SK-N-SH (cell line): ENCODE measurements around the gene PSMC3IP. TPM values are rescaled to one million over a fixed set of nuclear protein-coding genes. Genes with fewer than 3 reads are reported as not detected.

Source experiments
- CTCF ChIA-PET: fragments of 300-600, 350-600 bp; formaldehyde crosslinking; extraction: SDS; loops from one replicate; lab custom pipeline; 2021; lab: Yijun Ruan, JAX
- POLR2A ChIA-PET: fragments of 350-600 bp; sonication (Branson Sonifier 250); formaldehyde crosslinking; extraction: SDS; loops from one replicate; lab custom pipeline; 2020; ENCODE audit warnings: antibody characterized with exemption, inconsistent platforms; lab: Yijun Ruan, JAX
- DNase-seq: peaks from one replicate; pipeline ENCODE4 v3.0.0; 2012
- H2AFZ ChIP-seq: fragments of 200-600 bp; sonication (generic); 2 replicates; pipeline ENCODE4 v1.8.1; 2016; ENCODE audit warnings: antibody characterized with exemption, mild to moderate bottlenecking, low read depth
- H3F3A ChIP-seq: fragments of 200-600 bp; sonication (generic); replicated peaks from 2 replicates; pipeline ENCODE3; 2016; ENCODE audit warnings: antibody characterized with exemption, mild to moderate bottlenecking; ENCODE audit not compliant: insufficient read depth
- H3K27ac ChIP-seq, 2 experiments: fragments of 200-500 bp in 1 of 2; fragments of 200-600 bp in 1 of 2; sonication (Bioruptor generic) in 1 of 2; sonication (generic), shearing (Covaris generic) in 1 of 2; 2 replicates each; pipeline versions ENCODE4 v1.5.1 to v1.6.1; 2014 to 2016; ENCODE audit warnings: low read depth in 2 of 2, inconsistent platforms in 1 of 2, low read length in 1 of 2, mild to moderate bottlenecking in 1 of 2, mixed read lengths in 1 of 2
- H3K27me3 ChIP-seq: fragments of 200-600 bp; sonication (generic), shearing (Covaris generic); 2 replicates; pipeline ENCODE4 v1.6.1; 2016; ENCODE audit warnings: mixed run types; ENCODE audit not compliant: insufficient read depth
- H3K36me3 ChIP-seq, 2 experiments: fragments of 200-500 bp in 1 of 2; fragments of 200-600 bp in 1 of 2; sonication (Bioruptor generic) in 1 of 2; sonication (generic) in 1 of 2; replicated peaks in 1 of 2; 2 replicates each; pipeline versions ENCODE3 to v1.5.1; 2014 to 2016; ENCODE audit warnings: low read length in 1 of 2, mild to moderate bottlenecking in 1 of 2; ENCODE audit not compliant: insufficient read depth in 2 of 2, control insufficient read depth in 1 of 2
- H3K4me1 ChIP-seq, 2 experiments: fragments of 200-500 bp in 1 of 2; fragments of 200-600 bp in 1 of 2; sonication (Bioruptor generic) in 1 of 2; sonication (generic), shearing (Covaris generic) in 1 of 2; 2 replicates each; pipeline versions ENCODE4 v1.5.1 to v1.6.1; 2014 to 2016; ENCODE audit warnings: low read depth in 1 of 2, low read length in 1 of 2, mixed run types in 1 of 2; ENCODE audit not compliant: insufficient read depth in 2 of 2, control insufficient read depth in 1 of 2
- H3K4me2 ChIP-seq: fragments of 200-600 bp; sonication (generic), shearing (Covaris generic); 2 replicates; pipeline ENCODE4 v1.6.1; 2017; ENCODE audit warnings: mixed run types
- H3K4me3 ChIP-seq, 2 experiments: fragments of 200-500 bp in 1 of 2; fragments of 200-600 bp in 1 of 2; sonication (Bioruptor generic) in 1 of 2; sonication (generic), shearing (Covaris generic) in 1 of 2; 2 replicates each; pipeline versions ENCODE4 v1.5.1 to v1.8.1; 2014 to 2016; ENCODE audit warnings: low read depth in 2 of 2, inconsistent platforms in 1 of 2, low read length in 1 of 2, mild to moderate bottlenecking in 1 of 2, mixed read lengths in 1 of 2, moderate library complexity in 1 of 2
- H3K79me2 ChIP-seq: fragments of 200-600 bp; sonication (generic); 2 replicates; pipeline ENCODE4 v1.8.1; 2017; ENCODE audit warnings: mild to moderate bottlenecking; ENCODE audit not compliant: insufficient read depth
- H3K9ac ChIP-seq: fragments of 200-600 bp; sonication (generic); 2 replicates; pipeline ENCODE4 v1.6.1; 2017; ENCODE audit warnings: mixed run types
- H3K9me2 ChIP-seq: fragments of 200-600 bp; sonication (generic); 2 replicates; pipeline ENCODE4 v1.6.1; 2017; ENCODE audit warnings: mixed run types
- H3K9me3 ChIP-seq: fragments of 200-600 bp; sonication (generic); 2 replicates; pipeline ENCODE4 v1.6.1; 2017; ENCODE audit warnings: mixed run types, mild to moderate bottlenecking, moderate library complexity
- H4K20me1 ChIP-seq: fragments of 200-600 bp; sonication (generic); 2 replicates; pipeline ENCODE4 v1.6.1; 2017; ENCODE audit warnings: mild to moderate bottlenecking, mixed run types; ENCODE audit not compliant: insufficient read depth
- EP300 ChIP-seq, 2 experiments: IDR thresholded peaks; 2 replicates each; pipeline versions ENCODE4 v1.4.0 to v1.6.1; 2012; ENCODE audit warnings: borderline replicate concordance in 1 of 2, low read depth in 1 of 2, low read length in 1 of 2
- EZH2phosphoT487 ChIP-seq: fragments of 200-600 bp; sonication (generic); IDR thresholded peaks from 2 replicates; pipeline ENCODE4 v1.6.1; 2017; ENCODE audit warnings: low read depth, mixed run types, mild to moderate bottlenecking, antibody characterized with exemption, moderate library complexity, borderline replicate concordance
- FOSL2 ChIP-seq: IDR thresholded peaks from 2 replicates; pipeline ENCODE4 v1.4.0; 2012; ENCODE audit warnings: low read depth, mild to moderate bottlenecking, moderate library complexity, borderline replicate concordance
- FOXJ3 ChIP-seq: sonication (generic); formaldehyde crosslinking; IDR thresholded peaks from 2 replicates; pipeline ENCODE4 v1.5.1; 2020; ENCODE audit warnings: mild to moderate bottlenecking, missing genetic modification reagents
- GABPA ChIP-seq: IDR thresholded peaks from 2 replicates; pipeline ENCODE4 v1.4.0; 2012; ENCODE audit warnings: low read depth, mild to moderate bottlenecking
- GATA2 ChIP-seq: sonication (generic); formaldehyde crosslinking; IDR thresholded peaks from 2 replicates; pipeline ENCODE4 v1.5.0; 2020; ENCODE audit warnings: mild to moderate bottlenecking, missing genetic modification reagents
- IRF3 ChIP-seq: fragments of 150-350 bp; IDR thresholded peaks from 2 replicates; pipeline ENCODE4 v1.6.1; 2016; ENCODE audit warnings: mild to moderate bottlenecking, low read depth, low read length
- JUND ChIP-seq: IDR thresholded peaks from 2 replicates; pipeline ENCODE4 v1.4.0; 2012
- MEF2A ChIP-seq: IDR thresholded peaks from 2 replicates; pipeline ENCODE4 v1.4.0; 2012; ENCODE audit warnings: low read depth, borderline replicate concordance
- NRF1 ChIP-seq: IDR thresholded peaks from 2 replicates; pipeline ENCODE4 v1.6.1; 2012; ENCODE audit warnings: low read depth, mild to moderate bottlenecking, low read length
- RAD21 ChIP-seq: IDR thresholded peaks from 2 replicates; pipeline ENCODE4 v1.6.1; 2012; ENCODE audit warnings: mild to moderate bottlenecking, low read length
- RXRA ChIP-seq: IDR thresholded peaks from 2 replicates; pipeline ENCODE4 v1.4.0; 2012; ENCODE audit warnings: low read depth, mild to moderate bottlenecking, borderline replicate concordance
- TAF1 ChIP-seq: IDR thresholded peaks from 2 replicates; pipeline ENCODE4 v1.6.1; 2012; ENCODE audit warnings: low read depth, mild to moderate bottlenecking, low read length, moderate library complexity, borderline replicate concordance
- TCF12 ChIP-seq: IDR thresholded peaks from 2 replicates; pipeline ENCODE4 v1.4.0; 2012
- WGBS: methylation state at CpG from one replicate; pipeline ENCODE4 v1.1.6; 2017; ENCODE audit warnings: low lambda C conversion rate; 5-methylcytosine and 5-hydroxymethylcytosine counted together
- polyA plus RNA-seq, 3 experiments: library from polyadenylated mRNA; depleted of rRNA; stranded (reverse); fragments of >200 nt; gene quantifications; 2 replicates each; pipeline ENCODE4 v1.2.3, GENCODE V29; 2012
- TF ChIP-seq, protein P1 (sequence below): fragments of 200-600 bp; sonication (generic); IDR thresholded peaks from 2 replicates; pipeline ENCODE4 v1.6.1; 2017; ENCODE audit warnings: antibody characterized with exemption, mild to moderate bottlenecking, moderate library complexity
- TF ChIP-seq, protein P2 (sequence below): IDR thresholded peaks from 2 replicates; pipeline ENCODE4 v1.4.0; 2012; ENCODE audit warnings: low read depth

Gene PSMC3IP
- polyA plus RNA-seq, 1 of the 3 experiments (the other 2 are of a cell fraction), result 17.3 TPM

GRCh38 chr17:42573095-42573494 lies 4.4 kb downstream of the PSMC3IP start:
- Histone ChIP-seq H3K4me2 (no peak overlapping the region), H3K4me3 (no peak overlapping the region), H3K27me3 (no peaks in the 10 kb centered on the region), H3K4me1 (peaks cover 6 to 8% of the 10 kb centered on the region in 2 experiments; a peak in 2 of 4 replicates), H3K27ac (no peak overlapping the region), H3K9ac (no peak overlapping the region), H3K79me2 (peaks cover 75% of the 10 kb centered on the region), H2AFZ (no peak overlapping the region), H3F3A (peaks cover 52% of the 10 kb centered on the region), H3K9me3 (no peaks in the 10 kb centered on the region), H4K20me1 (no peaks in the 10 kb centered on the region), H3K9me2 (no peaks in the 10 kb centered on the region), H3K36me3 (peaks cover 53 to 61% of the 10 kb centered on the region in 2 experiments)
- ChIA-PET CTCF (interaction anchor here (0.7 to 8.3 kb wide), 3 partner anchors 41 to 247 kb away, joined by 3 to 221 read pairs (median 4); partner anchors contain the start of genes CCR10 and PLEKHH3), POLR2A (no interaction called here)
- WGBS, result 77% methylated on average over 4 of the region's 4 CpGs
- TF ChIP-seq MEF2A, result no peak
- no peak for TF ChIP-seq GABPA
- TF ChIP-seq GATA2 (CRISPR knock-in tag), result no peak
- TF ChIP-seq TCF12, result no peak
- no peak for TF ChIP-seq TAF1
- TF ChIP-seq, protein P1, sequence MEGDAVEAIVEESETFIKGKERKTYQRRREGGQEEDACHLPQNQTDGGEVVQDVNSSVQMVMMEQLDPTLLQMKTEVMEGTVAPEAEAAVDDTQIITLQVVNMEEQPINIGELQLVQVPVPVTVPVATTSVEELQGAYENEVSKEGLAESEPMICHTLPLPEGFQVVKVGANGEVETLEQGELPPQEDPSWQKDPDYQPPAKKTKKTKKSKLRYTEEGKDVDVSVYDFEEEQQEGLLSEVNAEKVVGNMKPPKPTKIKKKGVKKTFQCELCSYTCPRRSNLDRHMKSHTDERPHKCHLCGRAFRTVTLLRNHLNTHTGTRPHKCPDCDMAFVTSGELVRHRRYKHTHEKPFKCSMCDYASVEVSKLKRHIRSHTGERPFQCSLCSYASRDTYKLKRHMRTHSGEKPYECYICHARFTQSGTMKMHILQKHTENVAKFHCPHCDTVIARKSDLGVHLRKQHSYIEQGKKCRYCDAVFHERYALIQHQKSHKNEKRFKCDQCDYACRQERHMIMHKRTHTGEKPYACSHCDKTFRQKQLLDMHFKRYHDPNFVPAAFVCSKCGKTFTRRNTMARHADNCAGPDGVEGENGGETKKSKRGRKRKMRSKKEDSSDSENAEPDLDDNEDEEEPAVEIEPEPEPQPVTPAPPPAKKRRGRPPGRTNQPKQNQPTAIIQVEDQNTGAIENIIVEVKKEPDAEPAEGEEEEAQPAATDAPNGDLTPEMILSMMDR, result no peak
- no peak for TF ChIP-seq FOXJ3 (CRISPR knock-in tag)
- no peak for TF ChIP-seq FOSL2
- DNase-seq, result no peak

DNA sequence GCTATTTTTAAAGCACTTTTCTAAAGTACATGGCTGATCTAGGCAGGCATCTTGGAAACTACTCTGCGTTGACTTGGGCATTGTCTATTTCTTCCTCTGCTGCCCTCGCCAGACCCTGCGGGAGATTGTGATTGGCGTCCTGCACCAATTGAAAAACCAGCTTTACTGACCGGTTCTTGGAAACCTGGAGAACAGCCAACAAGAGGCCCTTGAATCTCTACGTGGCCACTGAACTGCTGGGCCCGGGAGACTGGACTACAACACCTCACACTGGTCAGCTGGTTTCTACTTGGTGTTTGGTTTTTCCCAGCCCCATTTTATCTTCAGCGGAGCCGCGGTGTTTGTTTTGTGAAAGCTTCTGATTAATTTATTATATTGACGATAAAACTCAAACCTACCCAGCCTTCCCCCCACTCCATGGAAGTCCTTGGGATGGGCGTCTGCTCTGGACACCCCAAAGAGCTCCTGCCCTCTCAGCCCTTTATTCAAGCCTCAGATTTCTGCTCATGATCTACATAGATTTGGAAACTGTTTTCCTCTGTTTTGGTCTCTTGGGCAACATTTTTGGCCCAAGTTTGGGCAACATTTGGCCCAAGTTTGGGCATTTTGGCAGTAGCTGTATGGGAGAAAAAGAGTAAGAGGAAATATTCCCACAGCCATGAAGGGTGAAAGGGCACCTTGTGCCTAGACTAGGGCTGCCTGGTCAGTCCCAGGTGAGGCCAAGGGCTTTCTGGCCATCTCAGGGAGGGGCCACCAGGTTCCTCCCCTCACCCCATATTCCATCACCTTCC lies 5.9 kb downstream of the PSMC3IP start:
- CTCF ChIA-PET, result interaction anchor here (8.3 kb wide), 1 partner anchor 108 kb away, joined by 51 read pairs; no protein-coding TSS in a partner anchor
- Histone ChIP-seq H3F3A (peaks cover 47% of the 10 kb centered on the region), H3K27ac (no peak overlapping the region), H3K9me2 (no peaks in the 10 kb centered on the region), H3K4me1 (peaks cover 5% of the 10 kb centered on the region in 2 experiments; a peak in 2 of 4 replicates), H4K20me1 (no peaks in the 10 kb centered on the region), H3K9me3 (no peaks in the 10 kb centered on the region), H3K79me2 (peaks cover 76% of the 10 kb centered on the region), H2AFZ (no peak overlapping the region), H3K4me3 (no peak overlapping the region), H3K27me3 (no peaks in the 10 kb centered on the region), H3K36me3 (peaks cover 53 to 61% of the 10 kb centered on the region in 2 experiments), H3K9ac (no peak overlapping the region), H3K4me2 (no peak overlapping the region)
- DNase-seq, result no peak
- WGBS, result 86% methylated on average over 12 of the region's 12 CpGs
- POLR2A ChIA-PET, result no interaction called here
- TF ChIP-seq RAD21 (no peak), RXRA (no peak), JUND (no peak), IRF3 (no peak), NRF1 (no peak), GABPA (no peak), FOSL2 (no peak), EP300 (IDR thresholded peaks at IDR 0.05; ENCODE audit: borderline replicate concordance in 1 of 2, low read depth in 1 of 2, low read length in 1 of 2) (no peak), EZH2phosphoT487 (no peak)
- TF ChIP-seq, protein P2, sequence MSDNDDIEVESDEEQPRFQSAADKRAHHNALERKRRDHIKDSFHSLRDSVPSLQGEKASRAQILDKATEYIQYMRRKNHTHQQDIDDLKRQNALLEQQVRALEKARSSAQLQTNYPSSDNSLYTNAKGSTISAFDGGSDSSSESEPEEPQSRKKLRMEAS, result no peak
- TF ChIP-seq, protein P1, result no peak
